GM23338 (cell line): ENCODE results near the gene LRRC10B. TPM values are rescaled to one million over a fixed set of nuclear protein-coding genes. Genes with fewer than 3 reads are reported as not detected.

Experiments
- ATAC-seq: fragments of 200-7000 bp; cut with Tn5 transposase; 3 replicates; pipeline ENCODE4 v1.9.1; 2020
- DNase-seq: peaks from one replicate; pipeline ENCODE4 v3.0.0-alpha.2; 2015; ENCODE audit warnings: low spot score
- H2AFZ ChIP-seq: fragments of 200-600 bp; sonication (generic); 2 replicates; pipeline ENCODE4 v1.8.0; 2016; ENCODE audit warnings: antibody characterized with exemption, mild to moderate bottlenecking, moderate library complexity
- H3F3A ChIP-seq: fragments of 200-600 bp; sonication (generic); replicated peaks from 2 replicates; pipeline ENCODE4 v1.8.0; 2017; ENCODE audit warnings: antibody characterized with exemption, mixed run types, low read depth
- H3K27ac ChIP-seq: fragments of 200-600 bp; sonication (generic); 2 replicates; pipeline ENCODE4 v1.6.1; 2016; ENCODE audit warnings: low read depth
- H3K27me3 ChIP-seq: fragments of 200-600 bp; sonication (generic); 2 replicates; pipeline ENCODE4 v1.8.0; 2016; ENCODE audit warnings: mild to moderate bottlenecking, mixed run types, moderate library complexity; ENCODE audit not compliant: insufficient read depth
- H3K36me3 ChIP-seq: fragments of 200-600 bp; sonication (generic); 2 replicates; pipeline ENCODE4 v1.8.0; 2016; ENCODE audit warnings: mild to moderate bottlenecking; ENCODE audit not compliant: insufficient read depth
- H3K4me1 ChIP-seq: fragments of 200-600 bp; sonication (generic); 2 replicates; pipeline ENCODE4 v1.8.0; 2016; ENCODE audit warnings: mild to moderate bottlenecking, moderate library complexity; ENCODE audit not compliant: insufficient read depth
- H3K4me2 ChIP-seq: fragments of 200-600 bp; sonication (generic); 2 replicates; pipeline ENCODE4 v1.7.1; 2017; ENCODE audit warnings: mixed run types
- H3K4me3 ChIP-seq: fragments of 200-600 bp; sonication (generic); 2 replicates; pipeline ENCODE4 v1.6.1; 2016; ENCODE audit warnings: mixed run types
- H3K79me2 ChIP-seq: fragments of 200-600 bp; sonication (generic); replicated peaks from 2 replicates; pipeline ENCODE4 v1.8.0; 2017; ENCODE audit warnings: mild to moderate bottlenecking; ENCODE audit not compliant: insufficient read depth
- H3K9me2 ChIP-seq: fragments of 200-600 bp; sonication (generic); 2 replicates; pipeline ENCODE4 v1.8.0; 2017; ENCODE audit not compliant: insufficient read depth
- H4K20me1 ChIP-seq: fragments of 200-600 bp; sonication (generic); replicated peaks from 2 replicates; pipeline ENCODE4 v1.8.0; 2017; ENCODE audit warnings: mild to moderate bottlenecking; ENCODE audit not compliant: insufficient read depth
- H3K27ac Mint-ChIP-seq: 2 replicates; pipeline ENCODE4 v1.8.0; 2020; ENCODE audit warnings: inconsistent platforms, mild to moderate bottlenecking, moderate library complexity, mixed read lengths
- H3K27me3 Mint-ChIP-seq: 3 replicates; pipeline ENCODE4 v1.8.0; 2022; ENCODE audit warnings: low read depth, mild to moderate bottlenecking, moderate library complexity, mixed read lengths, inconsistent platforms; ENCODE audit not compliant: insufficient read depth, poor library complexity
- H3K36me3 Mint-ChIP-seq: 3 replicates; pipeline ENCODE4 v1.8.0; 2021; ENCODE audit warnings: low read depth, mild to moderate bottlenecking, inconsistent platforms, moderate library complexity, mixed read lengths
- H3K4me1 Mint-ChIP-seq: 3 replicates; pipeline ENCODE4 v1.8.0; 2020; ENCODE audit warnings: mild to moderate bottlenecking, inconsistent platforms, mixed read lengths
- H3K4me3 Mint-ChIP-seq: 3 replicates; pipeline ENCODE4 v1.8.0; 2021; ENCODE audit warnings: moderate library complexity, mild to moderate bottlenecking, inconsistent platforms, mixed read lengths
- H3K9me3 Mint-ChIP-seq: 3 replicates; pipeline ENCODE4 v1.8.0; 2020; ENCODE audit warnings: moderate library complexity, mild to moderate bottlenecking, inconsistent platforms, mixed read lengths
- CREB1 ChIP-seq: fragments of 250-450 bp; sonication (Bioruptor Pico); IDR thresholded peaks from 2 replicates; pipeline ENCODE4 v1.5.0; 2020; ENCODE audit warnings: low read depth, mild to moderate bottlenecking, moderate library complexity
- CTCF ChIP-seq, 2 experiments: fragments of 200-600 bp in 1 of 2; sonication (generic) in 1 of 2; conservative IDR thresholded peaks; 2 replicates each; pipeline versions ENCODE4 v1.5.1 to v1.6.1; 2016 to 2017; ENCODE audit warnings: antibody characterized with exemption in 2 of 2, low read depth in 2 of 2, mild to moderate bottlenecking in 2 of 2, moderate library complexity in 1 of 2
- ETS1 ChIP-seq: IDR thresholded peaks from 2 replicates; pipeline ENCODE4 v1.6.1; 2016; ENCODE audit warnings: antibody characterized with exemption
- EZH2 ChIP-seq: fragments of 200-600 bp; sonication (generic); IDR thresholded peaks from one replicate; pipeline ENCODE4 v1.8.0; 2017; ENCODE audit warnings: antibody characterized with exemption, mild to moderate bottlenecking, low read depth; ENCODE audit not compliant: unreplicated experiment
- EZH2phosphoT487 ChIP-seq: fragments of 200-600 bp; sonication (generic); IDR thresholded peaks from one replicate; pipeline ENCODE4 v1.8.1; 2018; ENCODE audit warnings: antibody characterized with exemption; ENCODE audit not compliant: unreplicated experiment
- JUNB ChIP-seq: IDR thresholded peaks from one replicate; pipeline ENCODE4 v1.6.1; 2016; ENCODE audit warnings: antibody characterized with exemption; ENCODE audit not compliant: unreplicated experiment
- NANOG ChIP-seq: IDR thresholded peaks from 2 replicates; pipeline ENCODE4 v1.6.1; 2016; ENCODE audit warnings: antibody characterized with exemption, borderline replicate concordance
- POLR2AphosphoS5 ChIP-seq: IDR thresholded peaks from 2 replicates; pipeline ENCODE4 v1.6.1; 2016; ENCODE audit warnings: antibody characterized with exemption, low read depth
- STAT1 ChIP-seq: IDR thresholded peaks from one replicate; pipeline ENCODE4 v1.6.1; 2016; ENCODE audit warnings: antibody characterized with exemption; ENCODE audit not compliant: unreplicated experiment
- ZNF114 ChIP-seq: fragments of 250-450 bp; sonication (Bioruptor Pico); IDR thresholded peaks from 2 replicates; pipeline ENCODE4 v1.5.0; 2020; ENCODE audit warnings: mild to moderate bottlenecking, moderate library complexity
- ZNF331 ChIP-seq: fragments of 250-450 bp; sonication (Bioruptor Pico); IDR thresholded peaks from 2 replicates; pipeline ENCODE4 v1.5.0; 2020; ENCODE audit warnings: low read depth, mild to moderate bottlenecking, moderate library complexity
- ZNF462 ChIP-seq: fragments of 250-450 bp; sonication (Bioruptor Pico); IDR thresholded peaks from 2 replicates; pipeline ENCODE4 v1.5.0; 2020; ENCODE audit warnings: mild to moderate bottlenecking, moderate library complexity
- polyA plus RNA-seq: library from polyadenylated mRNA; unstranded; fragments of >200 nt; fragmentation: Nextera tagmentation; extraction: Ambion mirVana; gene quantifications from 2 replicates; pipeline ENCODE4 v1.2.1, GENCODE V29; 2016
- total RNA-seq: library from RNA; depleted of rRNA; stranded (reverse); fragments of >200 nt; shearing (Covaris generic); gene quantifications from 2 replicates; pipeline ENCODE4 v1.2.3, GENCODE V29; 2014

Gene LRRC10B
- total and polyA plus RNA-seq, 2 experiments from 2014 or later, result 0.47 to 1.6 TPM

- no peak for TF ChIP-seq CTCF (conservative IDR thresholded peaks at IDR 0.05; ENCODE audit: low read depth in 2 of 2)
- no peak for TF ChIP-seq EZH2phosphoT487
- TF ChIP-seq JUNB, result no peak
- no peak for TF ChIP-seq POLR2AphosphoS5
- no peak for TF ChIP-seq STAT1
- TF ChIP-seq CREB1 (CRISPR knock-in tag), result no peak
- no peak for TF ChIP-seq NANOG
- TF ChIP-seq ETS1, result no peak
- TF ChIP-seq ZNF331 (CRISPR knock-in tag), result no peak
- no peak for TF ChIP-seq ZNF114 (CRISPR knock-in tag)
- no peak for TF ChIP-seq EZH2
These were observed 38.1 kb downstream of the LRRC10B start (continued) for GRCh38 chr11:61546663-61547062.

- Mint-ChIP-seq H3K27ac (no peak overlapping the region), H3K27me3 (peaks cover 11% of the 10 kb centered on the region), H3K9me3 (no peaks in the 10 kb centered on the region), H3K4me3 (no peak overlapping the region), H3K4me1 (peaks cover 30% of the 10 kb centered on the region), H3K36me3 (no peaks in the 10 kb centered on the region; the same call in 2 of the 3 replicates)
- H4K20me1 ChIP-seq, result no peaks in the 10 kb centered on the region
- H3K36me3 ChIP-seq, result no peaks in the 10 kb centered on the region
- H2AFZ ChIP-seq, result no peak overlapping the region
- DNase-seq, result no peak
- H3K9me2 ChIP-seq, result peaks cover 9% of the 10 kb centered on the region
- TF ChIP-seq NANOG, result no peak
- no peak for TF ChIP-seq ZNF462 (CRISPR knock-in tag)
- TF ChIP-seq POLR2AphosphoS5, result no peak
- TF ChIP-seq JUNB, result no peak
- no peak for TF ChIP-seq STAT1
- no peaks in the 10 kb centered on the region for H3K79me2 ChIP-seq
- no peaks in the 10 kb centered on the region for H3F3A ChIP-seq
- peaks cover 2% of the 10 kb centered on the region; the same call in 1 of the 2 replicates for H3K4me1 ChIP-seq
- ATAC-seq, result no peak
- H3K27ac ChIP-seq, result no peak overlapping the region
- no peaks in the 10 kb centered on the region for H3K27me3 ChIP-seq
- no peak overlapping the region for H3K4me3 ChIP-seq
- no peak overlapping the region for H3K4me2 ChIP-seq
These were observed 38.7 kb downstream of the LRRC10B start for GRCh38 chr11:61547246-61547645.
